Uterus (tissue), 4 donors: ENCODE results near the gene FLT1. TPM values are rescaled to one million over a fixed set of nuclear protein-coding genes. Genes with fewer than 3 reads are reported as not detected.

ENCODE experiments used
- DNase-seq, 2 donors: peaks; one replicate each; pipeline ENCODE4 v3.0.0-alpha.2; 2019 to 2020
- H3K27ac ChIP-seq, 2 donors: fragments of 200-600 bp; sonication (generic); 1 replicate in 1 of 2; 2 replicates in 1 of 2; pipeline ENCODE4 v1.5.1; 2016 to 2018
- H3K27me3 ChIP-seq, 2 donors: fragments of 200-600 bp; sonication (generic); one replicate each; pipeline ENCODE4 v1.5.1; 2018 to 2019; ENCODE audit warnings: control low read depth in 1 of 2
- H3K36me3 ChIP-seq, 2 donors: fragments of 200-600 bp; sonication (generic); one replicate each; pipeline ENCODE4 v1.5.1; 2019; ENCODE audit warnings: control low read depth in 1 of 2
- H3K4me1 ChIP-seq, 2 donors: fragments of 200-600 bp; sonication (generic); one replicate each; pipeline ENCODE4 v1.5.1; 2018 to 2019; ENCODE audit warnings: control low read depth in 1 of 2
- H3K4me3 ChIP-seq, 2 donors: fragments of 200-600 bp; sonication (generic); 1 replicate in 1 of 2; 2 replicates in 1 of 2; pipeline ENCODE4 v1.5.1; 2018 to 2019; ENCODE audit warnings: mild to moderate bottlenecking in 1 of 2
- H3K9me3 ChIP-seq, 2 donors: fragments of 200-600 bp; sonication (generic); one replicate each; pipeline ENCODE4 v1.5.1; 2019; ENCODE audit warnings: control low read depth in 1 of 2
- POLR2A ChIP-seq, 2 donors: fragments of 450-650 bp; IDR thresholded peaks; one replicate each; pipeline ENCODE4 v1.6.1; 2016; ENCODE audit warnings: antibody characterized with exemption in 2 of 2, mild to moderate bottlenecking in 1 of 2, moderate library complexity in 1 of 2
- intact Hi-C: fragments of 100-400 bp; cut with DNase I; formaldehyde crosslinking; loops from one replicate; pipeline ENCODE4 v1.15.1; 2023; ENCODE audit warnings: low total_unique reads
- total RNA-seq, 4 donors: library from RNA; depleted of rRNA in 3 of 4; stranded (reverse); fragments of >200 nt in 3 of 4; gene quantifications; one replicate each; pipeline versions ENCODE4 v1.1.0 to v1.2.4, GENCODE V29; 2014 to 2023
- TF ChIP-seq, protein P1 (sequence below), 4 experiments: fragments of 200-600 bp in 2 of 4; fragments of 450-650 bp in 2 of 4; sonication (generic) in 2 of 4; IDR thresholded peaks; one replicate each; pipeline ENCODE4 v1.5.1; 2016 to 2019; ENCODE audit warnings: antibody characterized with exemption in 4 of 4, mild to moderate bottlenecking in 2 of 4, moderate library complexity in 1 of 4
- donor health status: DM: yes; HTN: yes; CAD: no.

FLT1 gene
- total RNA-seq, 4 donors from 2014 or later: 53.2 to 95.3 (median 62.0) TPM

DNA sequence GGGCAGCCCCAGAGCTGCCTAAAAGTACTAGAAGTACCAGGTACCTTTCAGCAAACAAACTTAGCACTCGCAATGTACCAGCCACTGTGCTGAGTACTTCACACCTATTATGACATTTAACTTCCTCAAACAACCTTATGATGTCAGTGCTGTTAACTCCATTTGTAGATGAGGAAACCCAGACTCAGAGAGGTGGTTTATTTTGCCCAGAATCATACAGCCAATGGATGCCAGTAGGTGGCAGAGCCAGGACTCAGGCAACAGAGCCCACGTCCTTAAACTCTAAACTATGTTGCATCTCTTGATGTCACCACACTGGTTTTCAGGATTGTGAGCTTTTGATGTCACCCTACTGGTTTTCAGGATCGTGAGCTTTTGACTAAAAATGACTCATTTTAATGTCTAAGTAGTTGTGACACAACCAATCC is 78.9 kb downstream of the FLT1 start:
- Histone ChIP-seq H3K9me3 (no peaks in the 10 kb centered on the region), H3K4me3 (no peak overlapping the region), H3K27ac (no peak overlapping the region), H3K27me3 (no peaks in the 10 kb centered on the region), H3K36me3 (no peaks in the 10 kb centered on the region), H3K4me1 (no peaks in the 10 kb centered on the region)
- no peak for DNase-seq
- intact Hi-C loops: no loop called here
- no peak for TF ChIP-seq POLR2A (IDR thresholded peaks at IDR 0.05)
- TF ChIP-seq, protein P1, sequence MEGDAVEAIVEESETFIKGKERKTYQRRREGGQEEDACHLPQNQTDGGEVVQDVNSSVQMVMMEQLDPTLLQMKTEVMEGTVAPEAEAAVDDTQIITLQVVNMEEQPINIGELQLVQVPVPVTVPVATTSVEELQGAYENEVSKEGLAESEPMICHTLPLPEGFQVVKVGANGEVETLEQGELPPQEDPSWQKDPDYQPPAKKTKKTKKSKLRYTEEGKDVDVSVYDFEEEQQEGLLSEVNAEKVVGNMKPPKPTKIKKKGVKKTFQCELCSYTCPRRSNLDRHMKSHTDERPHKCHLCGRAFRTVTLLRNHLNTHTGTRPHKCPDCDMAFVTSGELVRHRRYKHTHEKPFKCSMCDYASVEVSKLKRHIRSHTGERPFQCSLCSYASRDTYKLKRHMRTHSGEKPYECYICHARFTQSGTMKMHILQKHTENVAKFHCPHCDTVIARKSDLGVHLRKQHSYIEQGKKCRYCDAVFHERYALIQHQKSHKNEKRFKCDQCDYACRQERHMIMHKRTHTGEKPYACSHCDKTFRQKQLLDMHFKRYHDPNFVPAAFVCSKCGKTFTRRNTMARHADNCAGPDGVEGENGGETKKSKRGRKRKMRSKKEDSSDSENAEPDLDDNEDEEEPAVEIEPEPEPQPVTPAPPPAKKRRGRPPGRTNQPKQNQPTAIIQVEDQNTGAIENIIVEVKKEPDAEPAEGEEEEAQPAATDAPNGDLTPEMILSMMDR (IDR thresholded peaks at IDR 0.05): no peak

DNA sequence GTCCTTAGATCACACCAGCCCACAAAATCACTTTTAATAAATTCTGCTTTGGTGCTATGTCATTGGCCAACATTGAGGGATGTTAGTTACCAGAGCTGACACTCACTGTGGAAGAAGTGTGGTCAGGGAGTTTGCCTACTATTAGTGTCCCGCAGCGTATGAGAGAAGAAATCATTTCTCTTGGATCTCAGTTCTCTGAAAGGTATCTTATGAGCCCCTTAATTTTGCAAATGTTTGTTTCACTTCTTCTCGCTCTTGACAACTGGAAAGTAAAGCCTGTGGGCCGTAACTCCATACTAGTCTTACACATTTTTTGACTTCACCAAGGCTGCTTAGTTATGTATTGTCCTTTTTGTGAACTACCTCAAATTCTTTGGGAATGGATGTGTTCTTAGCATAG is 80.9 kb downstream of the FLT1 start:
- intact Hi-C loops: no loop called here
- no peaks in the 10 kb centered on the region for H3K4me1 ChIP-seq
- H3K9me3 ChIP-seq: no peaks in the 10 kb centered on the region
- no peaks in the 10 kb centered on the region for H3K36me3 ChIP-seq
- H3K27ac ChIP-seq: peak overlapping the region in 1 of 2 donors; percentile 54
- no peak overlapping the region for H3K4me3 ChIP-seq
- DNase-seq: no peak
- no peak for TF ChIP-seq POLR2A (IDR thresholded peaks at IDR 0.05)
- TF ChIP-seq, protein P1 (IDR thresholded peaks at IDR 0.05): no peak
- H3K27me3 ChIP-seq: no peaks in the 10 kb centered on the region

DNA sequence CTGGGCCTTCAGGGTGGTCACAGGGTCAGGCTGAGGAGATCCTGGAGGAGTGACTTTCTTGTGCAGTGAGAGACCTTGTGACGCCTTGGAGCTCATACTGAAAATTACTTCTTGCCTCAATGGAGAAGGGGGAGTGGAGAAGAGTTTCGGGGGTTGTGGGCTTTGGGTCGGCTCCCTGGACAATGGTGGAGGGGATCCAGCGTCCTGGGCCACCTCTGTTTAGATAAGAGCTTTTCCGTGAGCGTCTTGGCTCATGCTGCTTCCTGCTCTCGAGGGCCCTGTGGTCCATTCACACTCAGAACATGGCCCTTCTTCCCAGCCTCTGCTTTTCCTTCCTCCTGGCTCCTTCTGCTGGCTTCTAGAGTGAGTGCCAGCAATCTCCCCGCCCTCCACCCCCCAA is 81.9 kb downstream of the FLT1 start:
- Histone ChIP-seq H3K4me1 (no peaks in the 10 kb centered on the region), H3K27ac (peak overlapping the region in 1 of 2 donors; percentile 54)

DNA sequence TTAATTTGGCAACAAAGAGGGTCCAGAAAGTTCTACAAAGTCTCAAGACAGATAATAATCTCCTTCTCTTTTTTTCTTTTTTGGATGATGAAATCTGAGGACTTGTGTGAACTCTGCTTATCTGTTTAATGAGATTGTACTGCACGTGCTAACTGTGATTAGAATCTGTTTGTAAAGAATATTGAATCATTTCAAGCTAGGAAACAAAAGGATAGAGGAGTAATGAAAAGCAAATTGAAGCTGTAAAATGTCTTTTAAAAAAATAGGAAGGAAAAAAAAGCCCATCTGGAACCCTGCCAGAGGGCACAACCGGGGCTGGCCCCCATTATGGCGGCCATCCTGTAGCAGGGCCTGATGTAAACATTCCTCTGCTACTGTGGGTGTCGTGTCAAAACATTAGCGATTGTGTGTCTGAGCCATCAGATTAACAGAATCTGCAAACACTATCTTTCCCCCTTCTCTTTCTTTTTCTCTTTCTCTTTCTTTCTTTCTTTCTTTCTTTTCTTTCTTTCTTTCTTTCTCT is 83.0 kb downstream of the FLT1 start:
- intact Hi-C loops: no loop called here
- no peaks in the 10 kb centered on the region for H3K36me3 ChIP-seq
- H3K4me1 ChIP-seq: no peaks in the 10 kb centered on the region
- no peak overlapping the region for H3K4me3 ChIP-seq
- no peaks in the 10 kb centered on the region for H3K9me3 ChIP-seq
- H3K27me3 ChIP-seq: no peaks in the 10 kb centered on the region
- TF ChIP-seq, protein P1 (IDR thresholded peaks at IDR 0.05): no peak
- no peak for TF ChIP-seq POLR2A (IDR thresholded peaks at IDR 0.05)
- no peak for DNase-seq
- peak overlapping the region; percentile 8 to 54 for H3K27ac ChIP-seq

More for the DNA sequence above, 81.9 kb downstream of the FLT1 start:
- no peak for TF ChIP-seq POLR2A (IDR thresholded peaks at IDR 0.05)
- TF ChIP-seq, protein P1 (IDR thresholded peaks at IDR 0.05): no peak
- intact Hi-C loops: no loop called here
- DNase-seq: no peak
- Histone ChIP-seq H3K36me3 (no peaks in the 10 kb centered on the region), H3K4me3 (no peak overlapping the region), H3K27me3 (no peaks in the 10 kb centered on the region), H3K9me3 (no peaks in the 10 kb centered on the region)

DNA sequence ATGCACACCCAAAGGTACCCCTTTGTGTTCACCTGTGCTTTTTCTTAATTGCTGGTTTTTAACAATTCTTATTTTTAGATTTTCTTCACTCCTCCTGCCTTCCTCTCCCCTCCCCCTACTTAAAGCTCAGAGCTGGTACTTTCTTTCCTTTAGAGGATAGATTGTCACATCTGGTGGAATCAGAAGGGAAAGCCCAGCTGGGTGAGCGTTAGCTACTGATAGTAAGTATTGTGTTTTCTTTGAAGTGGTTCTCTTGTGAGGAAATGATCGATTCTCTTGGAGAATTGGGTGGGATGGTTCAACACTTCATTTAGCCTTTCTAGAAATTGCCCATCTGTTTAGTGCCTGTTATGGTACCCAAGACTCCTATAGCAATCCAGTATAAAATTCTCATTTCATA is 84.8 kb downstream of the FLT1 start:
- intact Hi-C loops: no loop called here
- no peaks in the 10 kb centered on the region for H3K9me3 ChIP-seq
- TF ChIP-seq, protein P1 (IDR thresholded peaks at IDR 0.05): no peak
- no peak for DNase-seq
- H3K4me1 ChIP-seq: no peaks in the 10 kb centered on the region
- no peak overlapping the region for H3K4me3 ChIP-seq
- H3K27me3 ChIP-seq: no peaks in the 10 kb centered on the region
- H3K27ac ChIP-seq: peak overlapping the region in 1 of 2 donors; percentile 8
- no peaks in the 10 kb centered on the region for H3K36me3 ChIP-seq
